Activated gamma-delta T cell (primary cell): ENCODE data around the gene ACP7.
"Not testable (repeated sequence)": the region's sequence is repeated elsewhere in the genome, so short reads cannot be mapped to it uniquely, and the experiment has no call there.

Experiments used
- DNase-seq: peaks from one replicate; lab custom pipeline; 2025; lab: John Stamatoyannopoulos, UW

Gene ACP7

GRCh38 chr19:39077323-39077722, 6.8 kb upstream of the ACP7 start:
- DNase-seq = no peak

GRCh38 chr19:39078436-39079200, 5.5 kb upstream of the ACP7 start:
- DNase-seq = no peak

- no peak for DNase-seq
These were observed 3.7 kb upstream of the ACP7 start for GRCh38 chr19:39080431-39080830.

GRCh38 chr19:39082167-39082566, 2.0 kb upstream of the ACP7 start:
- DNase-seq = no peak

GRCh38 chr19:39082745-39083598, 1.2 kb upstream of the ACP7 start:
- DNase-seq = no peak

GRCh38 chr19:39083599-39083982, 577 bp upstream of the ACP7 start:
- DNase-seq = no peak

GRCh38 chr19:39084732-39085080, 538 bp downstream of the ACP7 start:
- no peak for DNase-seq

GRCh38 chr19:39085392-39085791, 1.2 kb downstream of the ACP7 start:
- no peak for DNase-seq

- no peak for DNase-seq
These were observed 2.2 kb downstream of the ACP7 start for GRCh38 chr19:39086386-39086785.

GRCh38 chr19:39087907-39088686, 3.9 kb downstream of the ACP7 start:
- no peak for DNase-seq

- DNase-seq = not testable (repeated sequence)
These were observed 5.8 kb downstream of the ACP7 start for GRCh38 chr19:39090016-39090415.

- no peak for DNase-seq
These were observed 6.7 kb downstream of the ACP7 start for GRCh38 chr19:39090881-39091280.

- DNase-seq = not testable (repeated sequence)
These were observed 11.8 kb downstream of the ACP7 start for GRCh38 chr19:39095799-39096540.

- no peak for DNase-seq
These were observed 13.1 kb downstream of the ACP7 start for GRCh38 chr19:39097299-39097698.

- DNase-seq = no peak
These were observed 13.6 kb downstream of the ACP7 start for GRCh38 chr19:39097721-39098120.

GRCh38 chr19:39098365-39099269, 14.4 kb downstream of the ACP7 start:
- no peak for DNase-seq

GRCh38 chr19:39099341-39099740, 15.2 kb downstream of the ACP7 start:
- no peak for DNase-seq

- no peak for DNase-seq
These were observed 16.5 kb downstream of the ACP7 start for GRCh38 chr19:39100500-39101166.

GRCh38 chr19:39103151-39103550, 19.0 kb downstream of the ACP7 start:
- no peak for DNase-seq

- DNase-seq = no peak
These were observed 20.0 kb downstream of the ACP7 start for GRCh38 chr19:39104186-39104596.
